Skeletal muscle satellite cell (primary cell): Measurements from ENCODE around the gene ELOVL4.

Source experiments
- H3K27me3 ChIP-seq: 2 replicates; pipeline ENCODE4 v1.7.0; 2013; ENCODE audit warnings: low read length; ENCODE audit not compliant: control insufficient read depth, insufficient read depth
- H3K36me3 ChIP-seq: 2 replicates; pipeline ENCODE4 v1.7.0; 2013; ENCODE audit warnings: mild to moderate bottlenecking, control low read depth, low read length; ENCODE audit not compliant: insufficient read depth
- H3K4me1 ChIP-seq: 2 replicates; pipeline ENCODE4 v1.7.0; 2013; ENCODE audit warnings: low read length; ENCODE audit not compliant: control insufficient read depth, insufficient read depth
- H3K4me2 ChIP-seq: 2 replicates; pipeline ENCODE4 v1.7.0; 2013; ENCODE audit warnings: mild to moderate bottlenecking, low read length
- H3K4me3 ChIP-seq: 2 replicates; pipeline ENCODE4 v1.7.0; 2013; ENCODE audit warnings: low read length
- H3K9ac ChIP-seq: 2 replicates; pipeline ENCODE4 v1.7.0; 2013; ENCODE audit warnings: mild to moderate bottlenecking, low read depth, low read length, moderate library complexity
- H3K9me3 ChIP-seq: replicated peaks from 2 replicates; pipeline ENCODE4 v1.7.0; 2013; ENCODE audit warnings: mild to moderate bottlenecking, control low read depth, low read length

Gene ELOVL4

GRCh38 chr6:79954849-79955248, 7.5 kb upstream of the ELOVL4 start:
- no peak overlapping the region for H3K4me2 ChIP-seq
- H3K4me3 ChIP-seq: no peak overlapping the region
- H3K4me1 ChIP-seq: no peaks in the 10 kb centered on the region
- no peaks in the 10 kb centered on the region for H3K9me3 ChIP-seq
- no peak overlapping the region for H3K9ac ChIP-seq
- peaks cover 8% of the 10 kb centered on the region for H3K27me3 ChIP-seq
- no peaks in the 10 kb centered on the region for H3K36me3 ChIP-seq

- H3K4me1 ChIP-seq: peaks cover 13% of the 10 kb centered on the region
- H3K4me2 ChIP-seq: no peak overlapping the region
- no peaks in the 10 kb centered on the region for H3K36me3 ChIP-seq
- no peak overlapping the region for H3K4me3 ChIP-seq
- no peaks in the 10 kb centered on the region for H3K9me3 ChIP-seq
- H3K9ac ChIP-seq: no peak overlapping the region
- peaks cover 13% of the 10 kb centered on the region for H3K27me3 ChIP-seq
These were observed 1.9 kb upstream of the ELOVL4 start for GRCh38 chr6:79949233-79949632.

- Histone ChIP-seq H3K27me3 (peaks cover 5% of the 10 kb centered on the region), H3K4me3 (peak overlapping the region; percentile 93), H3K9ac (peak overlapping the region; percentile 81), H3K36me3 (no peaks in the 10 kb centered on the region), H3K4me1 (peaks cover 13% of the 10 kb centered on the region), H3K4me2 (peak overlapping the region; percentile 88), H3K9me3 (no peaks in the 10 kb centered on the region)
These were observed 822 bp downstream of the ELOVL4 start for GRCh38 chr6:79946272-79947190.

GRCh38 chr6:79943133-79943532, 4.2 kb downstream of the ELOVL4 start:
- Histone ChIP-seq H3K4me1 (peaks cover 13% of the 10 kb centered on the region), H3K27me3 (peaks cover 5% of the 10 kb centered on the region), H3K4me2 (no peak overlapping the region), H3K9me3 (no peaks in the 10 kb centered on the region), H3K36me3 (no peaks in the 10 kb centered on the region), H3K9ac (no peak overlapping the region), H3K4me3 (no peak overlapping the region)

- Histone ChIP-seq H3K4me2 (no peak overlapping the region), H3K9me3 (no peaks in the 10 kb centered on the region), H3K36me3 (no peaks in the 10 kb centered on the region), H3K4me3 (no peak overlapping the region), H3K9ac (no peak overlapping the region), H3K4me1 (peaks cover 8% of the 10 kb centered on the region), H3K27me3 (no peaks in the 10 kb centered on the region)
These were observed 5.7 kb downstream of the ELOVL4 start for GRCh38 chr6:79941489-79942151.

GRCh38 chr6:79928478-79928998, 18.8 kb downstream of the ELOVL4 start:
- H3K27me3 ChIP-seq: no peaks in the 10 kb centered on the region
- no peaks in the 10 kb centered on the region for H3K36me3 ChIP-seq
- H3K4me1 ChIP-seq: no peaks in the 10 kb centered on the region
- H3K9ac ChIP-seq: no peak overlapping the region
- no peak overlapping the region for H3K4me2 ChIP-seq
- no peaks in the 10 kb centered on the region for H3K9me3 ChIP-seq
- no peak overlapping the region for H3K4me3 ChIP-seq

- Histone ChIP-seq H3K9ac (no peak overlapping the region), H3K27me3 (no peaks in the 10 kb centered on the region), H3K4me2 (no peak overlapping the region), H3K4me3 (no peak overlapping the region), H3K9me3 (no peaks in the 10 kb centered on the region), H3K36me3 (no peaks in the 10 kb centered on the region), H3K4me1 (no peaks in the 10 kb centered on the region)
These were observed 19.6 kb downstream of the ELOVL4 start for GRCh38 chr6:79927758-79928157.

- Histone ChIP-seq H3K27me3 (no peaks in the 10 kb centered on the region), H3K9me3 (no peaks in the 10 kb centered on the region), H3K4me2 (no peak overlapping the region), H3K36me3 (no peaks in the 10 kb centered on the region), H3K4me3 (no peak overlapping the region), H3K9ac (no peak overlapping the region), H3K4me1 (no peaks in the 10 kb centered on the region)
These were observed 24.1 kb downstream of the ELOVL4 start for GRCh38 chr6:79923270-79923669.

- Histone ChIP-seq H3K36me3 (no peaks in the 10 kb centered on the region), H3K4me2 (no peak overlapping the region), H3K4me3 (no peak overlapping the region), H3K27me3 (no peaks in the 10 kb centered on the region), H3K9me3 (no peaks in the 10 kb centered on the region), H3K9ac (no peak overlapping the region), H3K4me1 (no peaks in the 10 kb centered on the region)
These were observed 25.3 kb downstream of the ELOVL4 start for GRCh38 chr6:79922018-79922417.

- Histone ChIP-seq H3K36me3 (no peaks in the 10 kb centered on the region), H3K4me1 (no peaks in the 10 kb centered on the region), H3K27me3 (no peaks in the 10 kb centered on the region), H3K4me3 (no peak overlapping the region), H3K9ac (no peak overlapping the region), H3K4me2 (no peak overlapping the region), H3K9me3 (no peaks in the 10 kb centered on the region)
These were observed 34.0 kb downstream of the ELOVL4 start for GRCh38 chr6:79913369-79913768.

- no peak overlapping the region for H3K9ac ChIP-seq
- H3K4me1 ChIP-seq: no peaks in the 10 kb centered on the region
- no peak overlapping the region for H3K4me2 ChIP-seq
- no peaks in the 10 kb centered on the region for H3K9me3 ChIP-seq
- no peak overlapping the region for H3K4me3 ChIP-seq
- H3K36me3 ChIP-seq: no peaks in the 10 kb centered on the region
- peaks cover 5% of the 10 kb centered on the region for H3K27me3 ChIP-seq
These were observed 35.4 kb downstream of the ELOVL4 start for GRCh38 chr6:79911992-79912391.
